Stomach (tissue), 4 donors: ENCODE results near the gene KIF6.

Source experiments
- POLR2A ChIP-seq, 4 donors: fragments of 450-650 bp; IDR thresholded peaks; one replicate each; pipeline ENCODE4 v1.6.1; 2016; ENCODE audit warnings: antibody characterized with exemption in 4 of 4, control low read depth in 2 of 4, mild to moderate bottlenecking in 1 of 4, moderate library complexity in 1 of 4
- POLR2AphosphoS5 ChIP-seq, 3 donors: sonication (generic); formaldehyde crosslinking; IDR thresholded peaks; one replicate each; pipeline ENCODE4 v1.6.1; 2016; ENCODE audit warnings: antibody characterized with exemption in 3 of 3

- no peak for TF ChIP-seq POLR2A (IDR thresholded peaks at IDR 0.05)
- TF ChIP-seq POLR2AphosphoS5 (IDR thresholded peaks at IDR 0.05), result no peak
These were observed 407 bp upstream of the KIF6 start for GRCh38 chr6:39725632-39725997.
